ENCODE measurements around the gene CRYGB.

Gene CRYGB

DNA sequence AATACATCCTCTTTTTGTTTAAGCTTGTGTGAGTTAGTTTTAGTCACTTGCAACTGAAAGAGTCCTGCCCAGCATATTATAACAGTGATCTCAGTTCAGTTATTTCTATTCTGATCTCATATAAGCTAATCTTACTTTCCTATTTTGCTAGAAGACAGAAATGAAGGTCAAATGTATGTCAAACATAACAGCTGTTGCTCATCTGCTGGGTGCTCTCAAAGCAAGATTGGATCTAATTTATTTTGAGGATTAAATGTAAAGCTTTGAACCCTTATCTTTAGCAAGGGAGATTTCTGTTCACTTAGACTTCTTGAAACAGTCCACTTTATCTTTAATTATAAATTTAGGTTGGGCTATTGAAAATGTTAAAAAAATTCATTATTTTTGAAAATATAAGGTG is 52.8 kb downstream of the CRYGB start:
- Histone ChIP-seq H3K27me3 (ENCODE audit: low read depth, low read length) (no peaks in the 10 kb centered on the region), H3K4me3 (ENCODE audit: low read length) (no peak overlapping the region), H3K4me2 (ENCODE audit: low read length) (no peak overlapping the region), H3K79me2 (ENCODE audit: low read length) (no peaks in the 10 kb centered on the region), H2AFZ (ENCODE audit: low read depth, low read length) (no peak overlapping the region), H4K20me1 (ENCODE audit: insufficient read depth, low read length) (no peaks in the 10 kb centered on the region), H3K4me1 (ENCODE audit: low read length) (no peaks in the 10 kb centered on the region), H3K36me3 (replicated peaks; ENCODE audit: low read depth, low read length) (no peaks in the 10 kb centered on the region), H3K9me3 (ENCODE audit: insufficient read depth, low read length) (no peaks in the 10 kb centered on the region), H3K9ac (ENCODE audit: low read length) (no peak overlapping the region), H3K27ac (ENCODE audit: low read length) (no peak overlapping the region)
- no peak for TF ChIP-seq EZH2phosphoT487 (IDR thresholded peaks at IDR 0.05; ENCODE audit: low read depth)
- TF ChIP-seq, protein P1, sequence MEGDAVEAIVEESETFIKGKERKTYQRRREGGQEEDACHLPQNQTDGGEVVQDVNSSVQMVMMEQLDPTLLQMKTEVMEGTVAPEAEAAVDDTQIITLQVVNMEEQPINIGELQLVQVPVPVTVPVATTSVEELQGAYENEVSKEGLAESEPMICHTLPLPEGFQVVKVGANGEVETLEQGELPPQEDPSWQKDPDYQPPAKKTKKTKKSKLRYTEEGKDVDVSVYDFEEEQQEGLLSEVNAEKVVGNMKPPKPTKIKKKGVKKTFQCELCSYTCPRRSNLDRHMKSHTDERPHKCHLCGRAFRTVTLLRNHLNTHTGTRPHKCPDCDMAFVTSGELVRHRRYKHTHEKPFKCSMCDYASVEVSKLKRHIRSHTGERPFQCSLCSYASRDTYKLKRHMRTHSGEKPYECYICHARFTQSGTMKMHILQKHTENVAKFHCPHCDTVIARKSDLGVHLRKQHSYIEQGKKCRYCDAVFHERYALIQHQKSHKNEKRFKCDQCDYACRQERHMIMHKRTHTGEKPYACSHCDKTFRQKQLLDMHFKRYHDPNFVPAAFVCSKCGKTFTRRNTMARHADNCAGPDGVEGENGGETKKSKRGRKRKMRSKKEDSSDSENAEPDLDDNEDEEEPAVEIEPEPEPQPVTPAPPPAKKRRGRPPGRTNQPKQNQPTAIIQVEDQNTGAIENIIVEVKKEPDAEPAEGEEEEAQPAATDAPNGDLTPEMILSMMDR (IDR thresholded peaks at IDR 0.05; ENCODE audit: low read depth, low read length), result no peak

Data from OCI-LY3 (cell line).